GM12801 (cell line): Measurements from ENCODE around the gene SBF1.

Experiments
- CTCF ChIP-seq: IDR thresholded peaks from one replicate; pipeline ENCODE4 v1.5.1; 2011; ENCODE audit warnings: control low read depth; ENCODE audit not compliant: insufficient read length; ENCODE audit errors: extremely low read depth

Gene SBF1

GRCh38 chr22:50467341-50467740 is 7.5 kb downstream of the SBF1 start:
- TF ChIP-seq CTCF = no peak

GRCh38 chr22:50465066-50465930 is 9.5 kb downstream of the SBF1 start:
- TF ChIP-seq CTCF = no peak

- no peak for TF ChIP-seq CTCF
Measured at GRCh38 chr22:50464451-50464850, 10.4 kb downstream of the SBF1 start.

GRCh38 chr22:50463188-50463900 is 11.5 kb downstream of the SBF1 start:
- TF ChIP-seq CTCF = no peak

GRCh38 chr22:50461979-50462540 is 12.8 kb downstream of the SBF1 start:
- no peak for TF ChIP-seq CTCF

GRCh38 chr22:50461536-50461935 is 13.3 kb downstream of the SBF1 start:
- no peak for TF ChIP-seq CTCF

- no peak for TF ChIP-seq CTCF
Measured at GRCh38 chr22:50460938-50461337, 13.9 kb downstream of the SBF1 start.
